B cell (primary cell): ENCODE measurements around the gene ASPHD1. TPM values are rescaled to one million over a fixed set of nuclear protein-coding genes. Genes with fewer than 3 reads are reported as not detected.
"Not testable (repeated sequence)": the region's sequence is repeated elsewhere in the genome, so short reads cannot be mapped to it uniquely, and the experiment has no call there.

ENCODE experiments used
- ATAC-seq: fragments of 200-7000 bp; cut with Tn5 transposase; one replicate; pipeline ENCODE4 v1.10.0; 2021; ENCODE audit warnings: low read depth, mild to moderate bottlenecking, moderate number of reproducible peaks, moderate library complexity
- CTCF ChIA-PET: fragments of 350-600 bp; sonication (Branson Sonifier 250); formaldehyde crosslinking; loops from one replicate; lab custom pipeline; 2021; ENCODE audit warnings: antibody characterized with exemption, inconsistent platforms; lab: Charles Lee
- POLR2A ChIA-PET: fragments of 350-600 bp; sonication (Branson Sonifier 250); formaldehyde crosslinking; loops from one replicate; lab custom pipeline; 2021; ENCODE audit warnings: antibody characterized with exemption; lab: Charles Lee
- DNase-seq: peaks from one replicate; pipeline ENCODE4 v3.0.0; 2013
- H2AFZ ChIP-seq: 2 replicates; pipeline ENCODE4 v1.6.1; 2012; ENCODE audit warnings: mild to moderate bottlenecking, low read depth, low read length; ENCODE audit not compliant: insufficient read depth, poor library complexity, severe bottlenecking
- H3K27ac ChIP-seq, 2 donors: 1 replicate in 1 of 2; 2 replicates in 1 of 2; pipeline ENCODE4 v1.5.1; 2012 to 2013; ENCODE audit warnings: low read length in 2 of 2, mild to moderate bottlenecking in 2 of 2, moderate library complexity in 1 of 2
- H3K27me3 ChIP-seq, 4 experiments: fragments of 200-600 bp in 1 of 4; sonication (generic) in 1 of 4; replicated peaks in 1 of 4; 1 replicate in 2 of 4; 2 replicates in 2 of 4; pipeline versions ENCODE4 v1.6.1 to v1.7.0; 2013 to 2016; ENCODE audit warnings: low read length in 3 of 4, mild to moderate bottlenecking in 2 of 4, mixed read lengths in 1 of 4, moderate library complexity in 1 of 4; ENCODE audit not compliant: insufficient read depth in 4 of 4, control insufficient read depth in 3 of 4; ENCODE audit errors: control extremely low read depth in 1 of 4
- H3K36me3 ChIP-seq, 2 experiments: replicated peaks in 1 of 2; 1 replicate in 1 of 2; 2 replicates in 1 of 2; pipeline versions ENCODE4 v1.6.1 to v1.7.1; 2013; ENCODE audit warnings: low read length in 1 of 2; ENCODE audit not compliant: insufficient read depth in 2 of 2, control insufficient read depth in 1 of 2; ENCODE audit errors: control extremely low read depth in 1 of 2, extremely low read depth in 1 of 2
- H3K4me1 ChIP-seq, 2 donors: fragments of 200-600 bp in 1 of 2; sonication (generic) in 1 of 2; 1 replicate in 1 of 2; 2 replicates in 1 of 2; pipeline versions ENCODE4 v1.5.1 to v1.6.1; 2013 to 2017; ENCODE audit warnings: low read length in 2 of 2; ENCODE audit not compliant: control insufficient read depth in 2 of 2, insufficient read depth in 2 of 2
- H3K4me2 ChIP-seq: replicated peaks from 2 replicates; pipeline ENCODE3; 2012; ENCODE audit warnings: mild to moderate bottlenecking, low read depth, low read length; ENCODE audit not compliant: poor library complexity, severe bottlenecking
- H3K4me3 ChIP-seq, 5 experiments: fragments of 200-600 bp in 1 of 5; sonication (generic) in 1 of 5; 1 replicate in 3 of 5; 2 replicates in 2 of 5; pipeline versions ENCODE4 v1.5.1 to v1.7.0; 2011 to 2016; ENCODE audit warnings: low read length in 4 of 5, mild to moderate bottlenecking in 4 of 5, low read depth in 2 of 5, control low read depth in 1 of 5, moderate library complexity in 1 of 5; ENCODE audit not compliant: insufficient read depth in 1 of 5; ENCODE audit errors: control extremely low read depth in 1 of 5, extremely low read depth in 1 of 5
- H3K79me2 ChIP-seq: fragments of 200-600 bp; sonication (generic); one replicate; pipeline ENCODE4 v1.6.0; 2016; ENCODE audit warnings: low read length; ENCODE audit not compliant: control insufficient read depth, insufficient read depth
- H3K9ac ChIP-seq: fragments of 200-600 bp; sonication (generic); 2 replicates; pipeline ENCODE4 v1.6.1; 2017; ENCODE audit warnings: mild to moderate bottlenecking, low read length, moderate library complexity
- H3K9me3 ChIP-seq, 3 donors: one replicate each; pipeline versions ENCODE4 v1.6.1 to v1.7.1; 2013; ENCODE audit warnings: low read length in 2 of 3; ENCODE audit not compliant: control insufficient read depth in 2 of 3, insufficient read depth in 1 of 3; ENCODE audit errors: control extremely low read depth in 1 of 3
- H4K20me1 ChIP-seq: 2 replicates; pipeline ENCODE4 v1.6.0; 2012; ENCODE audit warnings: mild to moderate bottlenecking, low read length; ENCODE audit not compliant: insufficient read depth, control insufficient read depth, poor library complexity, severe bottlenecking
- H3K27ac Mint-ChIP-seq: one replicate; pipeline ENCODE4 v1.8.0; 2021; ENCODE audit warnings: mixed read lengths
- H3K27me3 Mint-ChIP-seq: one replicate; pipeline ENCODE4 v1.8.0; 2021; ENCODE audit warnings: mixed read lengths
- H3K4me1 Mint-ChIP-seq: one replicate; pipeline ENCODE4 v1.8.0; 2021; ENCODE audit warnings: mixed read lengths
- H3K4me3 Mint-ChIP-seq: one replicate; pipeline ENCODE4 v1.8.0; 2021; ENCODE audit warnings: mixed read lengths
- H3K9me3 Mint-ChIP-seq: one replicate; pipeline ENCODE4 v1.8.0; 2022; ENCODE audit warnings: mixed read lengths; ENCODE audit not compliant: insufficient read depth
- EZH2 ChIP-seq: IDR thresholded peaks from 2 replicates; pipeline ENCODE4 v1.6.1; 2012; ENCODE audit warnings: borderline replicate concordance, low read depth, mild to moderate bottlenecking, moderate library complexity, low read length; ENCODE audit not compliant: insufficient read depth, poor library complexity, severe bottlenecking
- WGBS: methylation state at CpG from one replicate; pipeline ENCODE4 v1.1.5; 2013; ENCODE audit warnings: missing lambda C conversion rate; ENCODE audit not compliant: insufficient coverage; 5-methylcytosine and 5-hydroxymethylcytosine counted together
- intact Hi-C: fragments of 100-400 bp; cut with micrococcal nuclease; formaldehyde crosslinking; loops from one replicate; pipeline ENCODE4 v1.10.0; 2022
- polyA plus RNA-seq: library from polyadenylated mRNA; depleted of rRNA; stranded (reverse); fragments of >200 nt; gene quantifications from 2 replicates; pipeline ENCODE4 v1.2.3, GENCODE V29; 2012
- total RNA-seq, 2 donors: library from RNA; stranded (reverse); fragments of 120-200 nt in 1 of 2; gene quantifications; 1 replicate in 1 of 2; 2 replicates in 1 of 2; pipeline versions ENCODE4 v1.2.3 to v1.2.4, GENCODE V29; 2013 to 2022
- TF ChIP-seq, protein P1 (sequence below): fragments of 200-600 bp; IDR thresholded peaks from one replicate; pipeline ENCODE4 v1.8.0; 2022; ENCODE audit warnings: antibody characterized with exemption, mild to moderate bottlenecking

Gene ASPHD1
- total and polyA plus RNA-seq, 2 donors (not counting 1 experiment from before 2014, with no cell fraction given): not detected

DNA sequence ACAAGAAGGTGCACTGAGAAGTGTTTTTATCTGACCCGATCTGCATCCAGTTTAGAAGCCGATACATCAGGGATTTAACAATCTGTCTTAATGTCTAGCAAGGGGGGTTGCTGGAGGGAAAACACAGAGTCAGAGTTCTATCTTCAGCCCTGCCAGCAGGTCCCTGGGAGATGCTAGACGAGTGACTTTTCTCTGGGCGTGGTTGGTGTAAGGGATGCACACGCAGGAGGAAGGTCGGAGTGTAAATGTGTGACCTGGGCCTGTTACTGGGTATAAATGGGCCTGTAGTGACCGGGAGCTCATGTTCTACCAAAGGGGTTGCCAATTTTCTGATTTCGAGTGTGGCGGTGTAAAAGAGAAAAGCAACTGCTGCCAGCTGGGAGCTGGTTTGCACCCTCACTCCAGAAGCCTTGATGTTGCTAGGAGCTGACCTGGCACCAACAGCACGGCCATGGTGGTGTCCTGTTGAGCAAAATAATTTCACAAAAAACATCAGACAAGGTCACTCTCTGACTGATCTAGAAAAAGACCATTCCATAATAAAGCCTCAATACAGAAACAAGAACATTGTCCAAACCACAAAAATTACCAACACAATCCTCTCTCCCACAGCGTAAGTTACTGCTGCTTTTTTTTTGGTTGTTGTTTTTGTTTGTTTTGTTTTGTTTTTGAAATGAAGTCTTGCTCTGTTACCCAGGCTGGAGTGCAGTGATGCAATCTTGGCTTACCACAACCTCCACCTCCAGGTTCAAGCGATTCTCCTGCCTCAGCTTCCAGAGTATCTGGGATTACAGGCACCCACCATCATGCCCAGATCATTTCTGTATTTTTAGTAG, 27.0 kb downstream of the ASPHD1 start:
- H3K9me3 Mint-ChIP-seq: no peaks in the 10 kb centered on the region
- intact Hi-C loops: loop anchor here (2.0 to 10.0 kb wide), 4 partner anchors 78 to 332 kb away; no protein-coding TSS in a partner anchor
- ATAC-seq: no peak
- no peaks in the 10 kb centered on the region for H3K9me3 ChIP-seq
- H3K4me3 Mint-ChIP-seq: peak overlapping the region; percentile 91
- H3K4me2 ChIP-seq: peak overlapping the region; percentile 89
- TF ChIP-seq, protein P1, sequence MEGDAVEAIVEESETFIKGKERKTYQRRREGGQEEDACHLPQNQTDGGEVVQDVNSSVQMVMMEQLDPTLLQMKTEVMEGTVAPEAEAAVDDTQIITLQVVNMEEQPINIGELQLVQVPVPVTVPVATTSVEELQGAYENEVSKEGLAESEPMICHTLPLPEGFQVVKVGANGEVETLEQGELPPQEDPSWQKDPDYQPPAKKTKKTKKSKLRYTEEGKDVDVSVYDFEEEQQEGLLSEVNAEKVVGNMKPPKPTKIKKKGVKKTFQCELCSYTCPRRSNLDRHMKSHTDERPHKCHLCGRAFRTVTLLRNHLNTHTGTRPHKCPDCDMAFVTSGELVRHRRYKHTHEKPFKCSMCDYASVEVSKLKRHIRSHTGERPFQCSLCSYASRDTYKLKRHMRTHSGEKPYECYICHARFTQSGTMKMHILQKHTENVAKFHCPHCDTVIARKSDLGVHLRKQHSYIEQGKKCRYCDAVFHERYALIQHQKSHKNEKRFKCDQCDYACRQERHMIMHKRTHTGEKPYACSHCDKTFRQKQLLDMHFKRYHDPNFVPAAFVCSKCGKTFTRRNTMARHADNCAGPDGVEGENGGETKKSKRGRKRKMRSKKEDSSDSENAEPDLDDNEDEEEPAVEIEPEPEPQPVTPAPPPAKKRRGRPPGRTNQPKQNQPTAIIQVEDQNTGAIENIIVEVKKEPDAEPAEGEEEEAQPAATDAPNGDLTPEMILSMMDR: no peak
- no peak for TF ChIP-seq EZH2
- ChIA-PET POLR2A (interaction anchor here (0.6 to 1.7 kb wide), 5 partner anchors 44 to 164 kb away, joined by 3 to 7 read pairs (median 3); partner anchors contain the start of genes TAOK2 and TBX6), CTCF (interaction anchor here (1.2 to 2.0 kb wide), 6 partner anchors 34 to 227 kb away, joined by 3 to 9 read pairs (median 5); partner anchors contain the start of genes CDIPT, TAOK2 and TMEM219)
- H3K27ac ChIP-seq: peak overlapping the region in 1 of 2 donors; percentile 84
- peak overlapping the region in 2 of 5 experiments; percentile 84 to 95 for H3K4me3 ChIP-seq
- H3K27me3 ChIP-seq: no peaks in the 10 kb centered on the region
- peak overlapping the region; percentile 96 for H3K27ac Mint-ChIP-seq
- H3K4me1 Mint-ChIP-seq: peaks cover 25% of the 10 kb centered on the region
- 90% methylated on average over 10 of the region's 12 CpGs for WGBS
- H3K4me1 ChIP-seq: peaks cover 14 to 21% of the 10 kb centered on the region in 2 donors
- peak overlapping the region; percentile 90 for H3K9ac ChIP-seq
- H2AFZ ChIP-seq: peak overlapping the region; percentile 96
- no peak for DNase-seq
- H3K79me2 ChIP-seq: peaks cover 29% of the 10 kb centered on the region
- H3K27me3 Mint-ChIP-seq: no peaks in the 10 kb centered on the region
- H3K36me3 ChIP-seq: peaks cover 0 to 7% of the 10 kb centered on the region in 2 experiments
- H4K20me1 ChIP-seq: peaks cover 23% of the 10 kb centered on the region

DNA sequence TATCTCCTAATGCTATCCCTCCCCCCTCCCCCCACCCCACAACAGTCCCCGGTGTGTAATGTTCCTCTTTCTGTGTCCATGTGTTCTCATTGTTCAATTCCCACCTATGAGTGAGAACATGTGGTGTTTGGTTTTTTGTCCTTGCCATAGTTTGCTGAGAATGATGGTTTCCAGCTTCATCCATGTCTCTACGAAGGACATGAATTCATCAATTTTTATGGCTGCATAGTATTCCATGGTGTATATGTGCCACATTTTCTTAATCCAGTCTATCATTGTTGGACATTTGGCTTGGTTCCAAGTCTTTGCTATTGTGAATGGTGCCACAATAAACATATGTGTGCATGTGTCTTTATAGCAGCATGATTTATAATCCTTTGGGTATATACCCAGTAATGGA, 31.5 kb downstream of the ASPHD1 start:
- POLR2A ChIA-PET, H3K9ac ChIP-seq, CTCF ChIA-PET, intact Hi-C loops, H3K4me2 ChIP-seq, H3K9me3 ChIP-seq, H3K9me3 Mint-ChIP-seq, H3K4me1 Mint-ChIP-seq, H3K36me3 ChIP-seq, H3K4me1 ChIP-seq, H3K27ac Mint-ChIP-seq, H3K27me3 ChIP-seq, DNase-seq, H3K4me3 Mint-ChIP-seq, H3K27ac ChIP-seq, ATAC-seq, H2AFZ ChIP-seq, H3K79me2 ChIP-seq, H4K20me1 ChIP-seq, H3K4me3 ChIP-seq: not testable (repeated sequence)
- no CpG with 5 or more reads among the region's 2 CpGs for WGBS
- peaks cover 17% of the 10 kb centered on the region for H3K27me3 Mint-ChIP-seq
